Transverse colon (tissue), 4 donors: ENCODE data around the gene FNBP1.

ENCODE experiments used
- CTCF ChIP-seq, 5 experiments: fragments of 200-600 bp in 3 of 5; fragments of 450-650 bp in 2 of 5; sonication (generic) in 3 of 5; IDR thresholded peaks; 1 replicate in 2 of 5; 2 replicates in 3 of 5; pipeline ENCODE4 v1.5.1; 2016 to 2017; ENCODE audit warnings: antibody characterized with exemption in 5 of 5, inconsistent platforms in 3 of 5, mild to moderate bottlenecking in 2 of 5, moderate library complexity in 1 of 5
- POLR2A ChIP-seq: fragments of 450-650 bp; IDR thresholded peaks from one replicate; pipeline ENCODE4 v1.6.1; 2016; ENCODE audit warnings: antibody characterized with exemption, mild to moderate bottlenecking, moderate library complexity
- POLR2AphosphoS5 ChIP-seq, 3 donors: sonication (generic); formaldehyde crosslinking; IDR thresholded peaks; one replicate each; pipeline ENCODE4 v1.6.1; 2016; ENCODE audit warnings: antibody characterized with exemption in 3 of 3

DNA sequence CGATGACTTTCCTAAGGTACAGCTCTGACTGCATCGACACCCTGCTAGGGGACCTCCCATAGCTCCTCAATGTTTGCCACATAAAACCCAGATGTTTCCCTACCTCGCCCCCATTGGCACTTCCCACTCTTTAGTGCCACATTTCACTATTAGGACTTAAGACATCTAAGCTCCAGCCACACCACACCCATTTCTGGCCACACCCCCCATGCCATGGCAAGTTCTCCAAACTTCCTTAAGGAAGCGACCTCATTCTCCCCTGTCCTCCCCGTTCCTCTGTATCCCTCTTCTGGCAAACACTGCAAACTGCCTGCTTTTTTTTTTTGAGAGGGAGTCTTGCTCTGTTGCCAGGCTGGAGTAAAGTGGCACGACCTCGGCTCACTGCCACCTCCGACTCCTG, 144.8 kb downstream of the FNBP1 start:
- no peak for TF ChIP-seq POLR2A
- no peak for TF ChIP-seq CTCF (IDR thresholded peaks at IDR 0.05)
- no peak for TF ChIP-seq POLR2AphosphoS5 (IDR thresholded peaks at IDR 0.05)
